H9 (cell line): ENCODE results near the gene ALG13. TPM values are rescaled to one million over a fixed set of nuclear protein-coding genes. Genes with fewer than 3 reads are reported as not detected.

Source experiments
- DNase-seq: peaks from one replicate; pipeline ENCODE4 v3.0.0-alpha.2; 2017
- H2AFZ ChIP-seq: one replicate; pipeline ENCODE4 v1.6.1; 2013; ENCODE audit warnings: mild to moderate bottlenecking, low read length, control low read depth, moderate library complexity
- H2AK5ac ChIP-seq: 2 replicates; pipeline ENCODE4 v1.6.1; 2013; ENCODE audit warnings: low read length, control low read depth, mixed read lengths; ENCODE audit not compliant: insufficient read length
- H2BK120ac ChIP-seq: one replicate; pipeline ENCODE4 v1.6.1; 2013; ENCODE audit warnings: low read depth, mild to moderate bottlenecking, low read length, control low read depth, inconsistent platforms; ENCODE audit not compliant: poor library complexity, severe bottlenecking
- H2BK12ac ChIP-seq: 2 replicates; pipeline ENCODE4 v1.6.1; 2013; ENCODE audit warnings: low read length, control low read depth, mixed read lengths, low read depth; ENCODE audit not compliant: insufficient read length
- H2BK15ac ChIP-seq: 2 replicates; pipeline ENCODE4 v1.6.1; 2013; ENCODE audit warnings: low read depth, low read length, control low read depth
- H2BK20ac ChIP-seq: one replicate; pipeline ENCODE4 v1.6.1; 2013; ENCODE audit warnings: low read depth, mild to moderate bottlenecking, low read length, control low read depth, inconsistent platforms; ENCODE audit not compliant: poor library complexity, severe bottlenecking
- H2BK5ac ChIP-seq: 2 replicates; pipeline ENCODE4 v1.6.1; 2013; ENCODE audit warnings: low read length, control low read depth, mixed read lengths; ENCODE audit not compliant: insufficient read length
- H3K14ac ChIP-seq: 2 replicates; pipeline ENCODE4 v1.6.1; 2013; ENCODE audit warnings: low read length, control low read depth; ENCODE audit not compliant: insufficient read depth
- H3K18ac ChIP-seq: 2 replicates; pipeline ENCODE4 v1.6.1; 2013; ENCODE audit warnings: low read depth, mild to moderate bottlenecking, mixed read lengths, low read length, control low read depth; ENCODE audit not compliant: insufficient read length
- H3K23ac ChIP-seq: 2 replicates; pipeline ENCODE4 v1.6.1; 2013; ENCODE audit warnings: low read length, control low read depth, mixed read lengths, low read depth; ENCODE audit not compliant: insufficient read length
- H3K23me2 ChIP-seq: 2 replicates; pipeline ENCODE4 v1.6.1; 2013; ENCODE audit warnings: low read depth, mild to moderate bottlenecking, mixed read lengths, low read length, control low read depth; ENCODE audit not compliant: insufficient read length, poor library complexity, severe bottlenecking
- H3K27ac ChIP-seq: 2 replicates; pipeline ENCODE4 v1.5.1; 2013; ENCODE audit warnings: low read length, control low read depth, mixed read lengths, low read depth; ENCODE audit not compliant: insufficient read length
- H3K27me3 ChIP-seq: 2 replicates; pipeline ENCODE4 v1.6.1; 2013; ENCODE audit warnings: low read length, control low read depth, inconsistent platforms; ENCODE audit not compliant: insufficient read depth
- H3K4ac ChIP-seq: 2 replicates; pipeline ENCODE4 v1.6.1; 2013; ENCODE audit warnings: low read depth, mild to moderate bottlenecking, control low read depth, inconsistent platforms, low read length, moderate library complexity
- H3K4me1 ChIP-seq: 2 replicates; pipeline ENCODE4 v1.6.1; 2013; ENCODE audit warnings: low read length, control low read depth, inconsistent platforms; ENCODE audit not compliant: insufficient read depth
- H3K4me2 ChIP-seq: 2 replicates; pipeline ENCODE4 v1.6.1; 2013; ENCODE audit warnings: low read length, control low read depth, mixed read lengths; ENCODE audit not compliant: insufficient read length, insufficient read depth
- H3K56ac ChIP-seq: 2 replicates; pipeline ENCODE4 v1.6.1; 2013; ENCODE audit warnings: low read depth, mild to moderate bottlenecking, mixed read lengths, low read length, control low read depth; ENCODE audit not compliant: insufficient read length
- H3K79me1 ChIP-seq: 2 replicates; pipeline ENCODE4 v1.6.1; 2013; ENCODE audit warnings: low read depth, mild to moderate bottlenecking, moderate library complexity, low read length, control low read depth, inconsistent platforms; ENCODE audit not compliant: insufficient read depth, poor library complexity, severe bottlenecking
- H3K79me2 ChIP-seq: 2 replicates; pipeline ENCODE4 v1.6.1; 2013; ENCODE audit warnings: low read length, control low read depth, inconsistent platforms; ENCODE audit not compliant: insufficient read depth
- H3K9ac ChIP-seq: 2 replicates; pipeline ENCODE4 v1.6.1; 2013; ENCODE audit warnings: low read length, control low read depth, mixed read lengths; ENCODE audit not compliant: insufficient read length; ENCODE audit errors: extremely low read depth
- H3K9me3 ChIP-seq: one replicate; pipeline ENCODE4 v1.6.1; 2013; ENCODE audit warnings: low read depth, low read length, inconsistent platforms; ENCODE audit not compliant: control insufficient read depth
- H3T11ph ChIP-seq: one replicate; pipeline ENCODE4 v1.6.1; 2013; ENCODE audit warnings: mild to moderate bottlenecking, low read length, control low read depth, inconsistent platforms
- H4K20me1 ChIP-seq: one replicate; pipeline ENCODE4 v1.6.1; 2013; ENCODE audit not compliant: control insufficient read depth, insufficient read length, insufficient read depth
- H4K5ac ChIP-seq: 2 replicates; pipeline ENCODE4 v1.6.1; 2013; ENCODE audit warnings: low read depth, mild to moderate bottlenecking, mixed read lengths, low read length, control low read depth; ENCODE audit not compliant: insufficient read length
- H4K8ac ChIP-seq: replicated peaks from 2 replicates; pipeline ENCODE4 v1.6.1; 2013; ENCODE audit warnings: low read length, control low read depth, mixed read lengths, low read depth; ENCODE audit not compliant: insufficient read length
- H4K91ac ChIP-seq: 2 replicates; pipeline ENCODE4 v1.6.1; 2013; ENCODE audit warnings: low read depth, mild to moderate bottlenecking, moderate library complexity, mixed read lengths, low read length, control low read depth; ENCODE audit not compliant: insufficient read length
- H3K27ac Mint-ChIP-seq, 3 experiments: 2 replicates in 2 of 3; 3 replicates in 1 of 3; pipeline ENCODE4 v1.8.0; 2020 to 2021; ENCODE audit warnings: mixed read lengths in 3 of 3, mild to moderate bottlenecking in 1 of 3, moderate library complexity in 1 of 3
- H3K27me3 Mint-ChIP-seq: 2 replicates; pipeline ENCODE4 v1.8.0; 2021; ENCODE audit warnings: low read depth, mild to moderate bottlenecking, moderate library complexity, mixed read lengths
- H3K36me3 Mint-ChIP-seq, 3 experiments: 2 replicates in 2 of 3; 3 replicates in 1 of 3; pipeline ENCODE4 v1.8.0; 2020 to 2021; ENCODE audit warnings: low read depth in 3 of 3, mixed read lengths in 3 of 3; ENCODE audit not compliant: insufficient read depth in 1 of 3
- H3K4me1 Mint-ChIP-seq, 2 experiments: 2 replicates each; pipeline ENCODE4 v1.8.0; 2020; ENCODE audit warnings: mixed read lengths in 2 of 2
- H3K4me3 Mint-ChIP-seq, 2 experiments: 2 replicates in 1 of 2; 3 replicates in 1 of 2; pipeline ENCODE4 v1.8.0; 2020 to 2021; ENCODE audit warnings: mild to moderate bottlenecking in 2 of 2, mixed read lengths in 2 of 2, moderate library complexity in 1 of 2
- H3K9me3 Mint-ChIP-seq, 2 experiments: 2 replicates in 1 of 2; 3 replicates in 1 of 2; pipeline ENCODE4 v1.8.0; 2020; ENCODE audit warnings: mild to moderate bottlenecking in 2 of 2, mixed read lengths in 2 of 2, moderate library complexity in 1 of 2
- CTCF ChIP-seq: fragments of 200-600 bp; sonication (generic); conservative IDR thresholded peaks from 3 replicates; pipeline ENCODE4 v1.8.0; 2021; ENCODE audit warnings: antibody characterized with exemption, mild to moderate bottlenecking
- whole genome bisulfite sequencing: extraction: QIAGEN DNeasy Blood & Tissue Kit; methylation state at CpG from one replicate; pipeline ENCODE4 v1.1.7; 2013; ENCODE audit warnings: missing lambda C conversion rate, low lambda C conversion rate, mixed read lengths; ENCODE audit not compliant: insufficient read length; ENCODE audit errors: extremely low coverage; 5-methylcytosine and 5-hydroxymethylcytosine counted together
- total RNA-seq: library from RNA; stranded (reverse); gene quantifications from 2 replicates; pipeline ENCODE4 v1.2.1, GENCODE V29; 2021

Gene ALG13
- total RNA-seq, 1 experiment from 2014 or later, result 91.9 TPM

- Histone ChIP-seq H2AFZ (no peak overlapping the region), H2BK120ac (no peak overlapping the region), H3K23me2 (no peaks in the 10 kb centered on the region), H2AK5ac (no peak overlapping the region), H4K5ac (no peak overlapping the region), H3K9me3 (no peaks in the 10 kb centered on the region), H3K23ac (no peak overlapping the region), H3T11ph (no peak overlapping the region), H4K20me1 (no peaks in the 10 kb centered on the region), H3K14ac (no peak overlapping the region), H3K4ac (no peak overlapping the region), H3K79me2 (no peaks in the 10 kb centered on the region), H4K91ac (no peak overlapping the region), H3K4me2 (no peak overlapping the region), H2BK20ac (no peak overlapping the region), H3K79me1 (no peaks in the 10 kb centered on the region), H3K56ac (no peak overlapping the region), H3K4me1 (no peaks in the 10 kb centered on the region), H3K18ac (no peak overlapping the region), H2BK5ac (no peak overlapping the region), H2BK12ac (no peak overlapping the region), H4K8ac (no peak overlapping the region), H3K27me3 (no peaks in the 10 kb centered on the region), H3K27ac (no peak overlapping the region), H3K9ac (no peak overlapping the region), H2BK15ac (no peak overlapping the region)
- Mint-ChIP-seq H3K27ac (no peak overlapping the region), H3K27me3 (no peaks in the 10 kb centered on the region), H3K36me3 (peaks cover 25 to 71% (median 64%) of the 10 kb centered on the region in 3 experiments; a peak in 6 of 7 replicates), H3K4me3 (no peak overlapping the region), H3K4me1 (0 out of 4 replicates have a peak, but pooled peaks cover 0 to 4% of the 10 kb centered on the region in 2 experiments), H3K9me3 (no peaks in the 10 kb centered on the region)
- WGBS, result no CpG with 5 or more reads among the region's 2 CpGs
- TF ChIP-seq CTCF, result no peak
- DNase-seq, result no peak
Measured at GRCh38 chrX:111743316-111743715, 62.3 kb downstream of the ALG13 start.
